Caki2 (cell line): ENCODE results near the gene CRELD2. TPM values are rescaled to one million over a fixed set of nuclear protein-coding genes. Genes with fewer than 3 reads are reported as not detected.

ENCODE experiments used
- DNase-seq: peaks from one replicate; pipeline ENCODE4 v3.0.0-alpha.2; 2015; ENCODE audit warnings: low read depth
- in situ Hi-C: cut with HindIII; loops from 2 replicates; pipeline ENCODE4 v1.10.0; 2016; ENCODE audit warnings: low sequenced_read_pairs, low pct_unique_long_range_greater_than_20kb, mixed read lengths
- total RNA-seq: library from RNA; depleted of rRNA; stranded (reverse); fragments of >200 nt; shearing (Covaris generic); gene quantifications from 2 replicates; pipeline ENCODE4 v1.2.3, GENCODE V29; 2014; ENCODE audit warnings: low replicate concordance

Gene CRELD2
- total RNA-seq, 1 experiment from 2014 or later = 60.4 TPM

DNA sequence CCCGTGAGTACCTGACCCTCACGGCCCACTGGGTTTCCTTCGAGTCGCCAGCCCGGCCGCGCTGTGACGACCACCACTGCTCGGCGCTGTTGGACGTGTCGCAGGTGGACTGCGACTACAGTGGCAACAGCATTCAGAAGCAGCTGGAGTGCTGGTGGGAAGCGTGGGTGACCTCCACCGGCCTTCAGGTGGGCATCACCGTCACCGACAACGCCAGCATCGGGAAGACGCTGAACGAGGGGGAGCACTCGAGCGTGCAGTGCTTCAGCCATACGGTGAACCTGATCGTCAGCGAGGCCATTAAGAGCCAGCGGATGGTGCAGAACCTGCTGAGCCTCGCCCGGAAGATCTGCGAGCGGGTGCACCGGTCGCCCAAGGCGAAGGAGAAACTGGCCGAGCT, 32.6 kb upstream of the CRELD2 start:
- in situ Hi-C loops = no loop called here
- DNase-seq = no peak

GRCh38 chr22:49886346-49887063, 31.9 kb upstream of the CRELD2 start:
- no peak for DNase-seq
- in situ Hi-C loops = no loop called here

GRCh38 chr22:49887064-49887451, 31.4 kb upstream of the CRELD2 start:
- no peak for DNase-seq
- in situ Hi-C loops = no loop called here

- no peak for DNase-seq
- in situ Hi-C loops = no loop called here
Observed at GRCh38 chr22:49887702-49888101, 30.7 kb upstream of the CRELD2 start.

DNA sequence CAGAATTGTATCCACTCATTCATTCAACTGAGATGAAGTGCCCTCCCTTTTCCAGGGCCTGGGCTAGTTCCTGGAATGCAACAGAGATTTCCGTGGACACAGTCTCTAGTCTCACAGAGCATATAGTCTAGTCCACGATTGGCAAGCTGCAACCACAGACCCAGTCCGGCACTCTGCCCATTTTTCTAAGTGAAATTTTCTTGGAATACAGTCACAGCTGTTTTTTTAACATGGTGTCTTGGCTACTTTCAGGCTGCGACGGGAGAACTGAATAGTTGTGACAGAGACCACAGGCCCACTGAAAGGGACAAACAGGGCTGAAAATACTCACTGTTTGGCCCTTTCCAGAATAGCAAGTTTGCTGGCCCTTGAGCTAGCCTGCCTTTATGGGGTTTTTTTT, 29.4 kb upstream of the CRELD2 start:
- DNase-seq = no peak
- in situ Hi-C loops = no loop called here

DNA sequence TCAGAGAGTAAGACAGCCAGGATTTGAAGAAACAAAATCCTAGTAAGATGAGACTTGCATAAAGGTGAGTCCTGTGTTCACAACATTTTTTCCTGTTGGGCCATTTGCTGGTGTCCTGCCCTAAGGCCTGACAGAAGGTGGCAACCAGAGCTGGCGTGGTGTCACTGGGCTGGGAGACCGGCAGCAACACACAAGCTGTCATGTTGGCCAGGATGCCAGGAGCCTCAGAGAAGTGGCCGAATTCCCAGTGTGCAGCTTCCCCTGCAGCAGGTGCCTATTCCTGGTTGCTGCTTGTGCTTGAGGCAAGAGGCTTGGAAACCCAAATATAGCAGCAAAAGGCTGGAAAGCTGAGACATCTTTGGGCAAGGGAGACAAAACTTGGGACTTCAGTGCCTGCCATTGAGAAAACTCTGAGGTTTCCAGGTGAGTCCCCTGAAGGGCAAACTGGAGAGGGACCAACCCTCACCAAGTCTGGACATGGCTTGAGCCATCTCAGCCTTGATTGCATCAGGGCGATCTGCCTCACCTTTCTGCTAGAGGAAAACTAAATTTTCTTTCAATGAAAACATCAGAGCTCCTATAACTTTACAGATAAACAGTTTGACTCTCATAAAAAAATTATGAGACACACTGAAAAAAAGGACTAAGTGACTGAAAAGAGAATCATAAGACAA, 26.1 kb upstream of the CRELD2 start:
- DNase-seq = no peak
- in situ Hi-C loops = no loop called here

DNA sequence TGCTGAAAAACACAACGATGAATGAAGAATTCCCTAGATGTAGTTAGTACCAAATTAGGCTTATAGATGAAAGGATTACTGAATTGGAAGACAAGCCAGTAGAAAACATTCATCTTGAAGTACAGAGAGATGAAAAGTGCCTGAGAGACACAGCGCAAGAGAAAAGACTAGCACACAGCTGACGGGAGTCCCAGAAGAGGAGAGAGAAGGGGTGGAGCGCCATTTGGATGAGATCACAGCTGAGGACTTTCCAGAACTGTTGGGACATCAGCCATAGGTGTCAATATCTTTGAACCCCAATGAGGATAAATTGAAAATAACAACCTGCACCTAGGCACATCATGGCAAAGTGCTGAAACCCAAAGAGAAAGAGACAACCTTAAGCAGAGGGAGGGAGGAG, 25.4 kb upstream of the CRELD2 start:
- in situ Hi-C loops = no loop called here

GRCh38 chr22:49894322-49895054, 23.9 kb upstream of the CRELD2 start:
- DNase-seq = no peak
- in situ Hi-C loops = no loop called here

More for the DNA sequence above, 25.4 kb upstream of the CRELD2 start:
- no peak for DNase-seq

DNA sequence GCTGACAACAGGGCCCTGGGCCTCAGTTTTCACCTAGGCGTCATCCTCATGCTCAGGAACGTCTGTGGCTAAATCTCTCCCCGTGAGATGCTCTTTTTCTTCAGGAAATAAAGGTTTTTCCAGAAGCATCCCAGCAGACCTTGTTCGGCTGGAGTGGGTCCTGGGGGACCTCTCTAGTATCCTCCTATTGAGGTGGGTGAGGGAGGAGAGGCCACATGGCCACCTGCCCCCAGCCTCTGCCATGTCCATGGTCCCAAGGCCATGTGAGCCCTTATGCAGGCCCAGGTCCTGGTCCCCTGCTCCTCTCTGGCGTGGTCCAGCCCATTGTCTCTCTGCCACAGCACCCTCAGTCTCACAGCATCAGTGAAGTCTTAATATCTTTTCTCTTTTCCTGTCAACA, 22.2 kb upstream of the CRELD2 start:
- no peak for DNase-seq
- in situ Hi-C loops = no loop called here

DNA sequence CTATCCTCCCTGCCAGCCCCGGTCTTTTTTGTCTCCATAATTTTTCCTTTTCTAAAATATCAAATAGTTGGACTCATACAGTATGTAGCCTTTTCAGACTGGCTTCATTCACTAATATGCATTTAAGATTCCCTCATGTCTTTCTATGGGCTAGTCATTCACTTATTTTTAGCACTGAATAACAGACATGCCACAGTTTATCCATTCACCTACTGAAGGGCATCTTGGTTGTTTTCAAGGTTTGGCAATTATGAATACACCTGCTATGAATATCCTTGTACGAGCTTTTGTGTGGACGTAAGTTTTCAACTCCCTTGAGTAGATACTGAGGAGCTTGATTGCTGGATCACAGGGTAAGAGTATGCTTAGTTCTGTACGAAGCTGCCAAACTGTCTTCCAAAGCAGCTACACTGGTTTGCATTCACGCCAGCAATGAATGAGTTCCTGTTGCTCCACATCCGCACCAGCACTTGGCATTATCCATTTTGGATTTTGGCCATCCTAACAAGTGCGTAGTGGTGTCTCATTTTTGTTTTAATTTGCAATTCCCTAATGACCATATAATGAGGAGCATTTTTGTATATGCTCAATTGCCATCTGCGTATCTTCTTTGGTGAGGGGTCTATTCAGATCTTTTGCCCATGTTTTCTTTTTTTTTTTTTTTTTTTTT, 21.3 kb upstream of the CRELD2 start:
- in situ Hi-C loops = no loop called here
- DNase-seq = no peak

GRCh38 chr22:49899530-49899929, 18.9 kb upstream of the CRELD2 start:
- in situ Hi-C loops = no loop called here
- DNase-seq = no peak

- DNase-seq = no peak
- in situ Hi-C loops = no loop called here
Observed at GRCh38 chr22:49900441-49901230, 17.8 kb upstream of the CRELD2 start.

DNA sequence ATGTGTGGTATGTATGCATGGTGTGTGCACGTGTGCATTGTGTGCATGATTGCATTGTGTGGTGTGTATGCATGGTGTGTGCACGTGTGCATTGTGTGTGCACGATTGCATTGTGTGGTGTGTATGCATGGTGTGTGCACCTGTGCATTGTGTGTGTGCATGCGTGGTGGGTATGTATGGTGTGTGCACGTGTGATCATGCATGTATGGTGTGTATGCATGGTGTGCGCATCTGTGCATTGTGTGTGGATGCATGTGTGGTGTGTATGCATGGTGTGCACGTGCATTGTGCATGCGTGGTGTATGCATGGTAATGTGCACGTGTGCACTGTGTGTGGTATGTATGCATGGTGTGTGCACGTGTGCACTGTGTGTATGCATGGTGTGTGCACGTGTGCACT, 17.0 kb upstream of the CRELD2 start:
- in situ Hi-C loops = no loop called here
- no peak for DNase-seq

DNA sequence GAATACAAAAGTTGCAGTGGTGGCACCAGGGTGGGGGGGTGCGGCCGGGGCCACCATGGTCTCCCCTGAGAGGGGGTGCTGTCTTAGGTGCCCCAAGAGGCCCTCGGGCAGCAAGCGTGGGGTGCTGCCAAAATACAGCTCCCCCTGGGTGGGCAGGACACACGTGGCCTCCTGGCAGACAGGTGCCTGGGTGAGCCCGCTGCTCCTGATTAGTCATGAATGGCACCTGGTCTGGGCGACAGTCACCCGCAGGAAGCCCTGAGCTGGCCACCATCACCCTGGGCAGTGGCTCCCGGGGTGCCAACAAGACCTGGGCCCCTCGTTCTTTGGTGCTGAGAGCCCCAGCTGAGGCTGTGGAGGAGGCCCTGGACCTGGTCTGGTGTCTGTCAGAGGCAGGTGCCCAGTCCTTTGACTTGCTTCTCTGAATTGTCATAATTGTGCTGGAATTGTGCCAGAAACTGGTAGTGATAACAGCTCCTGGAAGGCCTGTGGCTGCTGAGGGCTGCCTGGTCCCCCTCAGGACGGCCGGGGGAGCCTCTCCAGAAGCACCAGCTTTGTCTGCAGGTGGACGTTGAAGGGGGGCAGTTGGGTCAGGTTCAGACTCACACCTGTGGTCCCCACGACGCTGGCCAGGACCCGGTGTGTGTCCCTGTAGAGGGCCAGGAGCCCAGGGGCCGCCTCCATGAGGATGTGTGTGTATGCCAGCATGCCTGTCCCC, 15.0 kb upstream of the CRELD2 start:
- no peak for DNase-seq
- in situ Hi-C loops = no loop called here

DNA sequence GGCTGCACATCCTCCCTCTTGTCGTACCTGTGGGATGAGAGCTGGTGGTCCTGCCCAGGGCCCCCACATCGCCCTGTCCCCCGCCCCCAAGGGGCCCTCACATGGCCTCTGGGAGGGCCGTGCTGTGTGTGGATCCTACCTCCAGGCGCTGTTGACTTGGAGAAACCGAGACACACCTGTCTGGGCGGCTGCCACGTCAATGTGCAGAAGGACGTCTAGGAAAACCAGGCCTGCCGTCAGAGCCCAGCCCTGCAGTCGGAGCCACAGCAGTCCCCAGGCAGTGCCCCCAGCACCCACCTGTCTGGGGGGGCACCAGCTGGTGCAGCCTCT, 14.4 kb upstream of the CRELD2 start:
- in situ Hi-C loops = no loop called here
- no peak for DNase-seq

DNA sequence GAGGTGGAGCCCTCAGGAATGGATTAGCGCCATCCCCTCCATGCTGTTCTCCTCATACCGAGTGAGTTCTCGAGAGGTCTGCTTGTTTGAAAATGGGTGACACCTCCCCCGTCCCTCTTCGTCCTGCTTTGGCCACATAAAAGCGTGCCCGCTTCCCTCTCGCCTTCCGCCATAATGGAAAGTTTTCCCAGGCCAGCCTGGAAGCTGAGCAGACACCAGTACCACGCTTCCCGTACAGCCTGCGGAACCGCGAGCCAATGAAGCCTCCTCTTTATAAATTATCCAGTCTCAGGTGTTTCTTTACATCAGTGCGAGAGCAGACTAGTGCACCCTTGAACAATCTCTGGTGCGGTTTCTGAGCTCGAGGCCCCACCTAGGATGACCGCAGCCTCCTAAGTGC, 13.0 kb upstream of the CRELD2 start:
- no peak for DNase-seq
- in situ Hi-C loops = no loop called here

- no peak for DNase-seq
- in situ Hi-C loops = no loop called here
Observed at GRCh38 chr22:49906071-49906798, 12.2 kb upstream of the CRELD2 start.
